SIG-M5 (cell line): ENCODE measurements around the gene ZSCAN9.

ENCODE experiments used
- DNase-seq: peaks from one replicate; lab custom pipeline; 2025; lab: John Stamatoyannopoulos, UW

Gene ZSCAN9

GRCh38 chr6:28220257-28221133, 4.6 kb upstream of the ZSCAN9 start:
- no peak for DNase-seq

- DNase-seq: no peak
These were observed 682 bp upstream of the ZSCAN9 start for GRCh38 chr6:28224131-28225055.

GRCh38 chr6:28226460-28226859, 1.4 kb downstream of the ZSCAN9 start:
- no peak for DNase-seq

GRCh38 chr6:28232785-28233184, 7.7 kb downstream of the ZSCAN9 start:
- DNase-seq: no peak

DNA sequence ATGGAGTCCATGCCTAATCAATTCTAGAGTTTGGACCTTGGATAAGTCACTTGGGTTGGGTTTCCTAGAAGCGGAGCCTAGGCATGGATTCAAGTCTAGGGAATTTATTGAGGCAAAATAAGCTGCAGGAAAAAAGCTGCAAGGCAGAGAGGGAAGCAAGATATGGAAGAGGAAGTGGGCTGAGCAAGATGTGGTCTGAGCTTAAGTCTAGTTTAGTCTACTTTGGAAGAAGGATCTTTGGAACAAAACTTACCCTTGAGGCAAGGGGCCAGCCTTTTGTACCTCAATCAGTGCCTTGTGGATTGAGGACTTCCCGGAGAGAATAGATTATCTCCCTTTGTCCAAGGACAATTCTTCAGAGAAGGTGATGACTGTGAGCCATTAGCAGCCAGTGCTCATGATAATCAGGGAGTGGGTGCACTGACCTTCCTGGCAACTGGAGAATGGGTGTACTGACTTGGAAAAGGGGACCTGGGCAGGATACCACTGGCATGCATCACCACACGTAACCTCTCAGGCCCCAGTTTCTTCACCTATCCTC, 10.9 kb downstream of the ZSCAN9 start:
- DNase-seq: no peak

- DNase-seq: no peak
These were observed 14.6 kb downstream of the ZSCAN9 start for GRCh38 chr6:28239636-28240035.

GRCh38 chr6:28240471-28240870, 15.4 kb downstream of the ZSCAN9 start:
- no peak for DNase-seq

DNA sequence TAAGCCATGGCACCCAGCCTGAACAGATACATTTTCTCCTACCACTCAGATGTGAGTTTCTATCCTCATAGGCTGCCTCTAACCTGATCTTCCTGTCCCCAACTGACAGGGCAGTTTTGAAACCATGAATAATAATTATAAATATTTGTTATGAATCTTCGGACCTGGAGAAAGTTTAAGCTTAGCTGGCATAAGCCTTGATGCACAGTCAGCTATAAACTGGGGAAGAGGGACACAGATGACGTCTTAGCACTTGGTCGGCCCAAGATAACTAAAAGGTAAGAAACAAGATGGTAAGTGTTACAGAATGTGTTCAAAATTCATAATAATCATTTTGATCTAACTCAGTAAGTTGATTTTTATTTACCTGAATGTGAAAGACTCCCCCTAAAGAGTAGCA, 18.9 kb downstream of the ZSCAN9 start:
- DNase-seq: no peak

GRCh38 chr6:28245206-28245941, 20.3 kb downstream of the ZSCAN9 start:
- DNase-seq: no peak

GRCh38 chr6:28248916-28249315, 23.8 kb downstream of the ZSCAN9 start:
- DNase-seq: no peak

- no peak for DNase-seq
These were observed 25.7 kb downstream of the ZSCAN9 start for GRCh38 chr6:28250747-28251146.

- no peak for DNase-seq
These were observed 26.6 kb downstream of the ZSCAN9 start for GRCh38 chr6:28251661-28252008.

GRCh38 chr6:28252009-28252975, 27.2 kb downstream of the ZSCAN9 start, which contains the start of gene ZKSCAN4:
Gene ZKSCAN4 (minus strand): TSS chr6:28252269. CDS start chr6:28251980, 289 bp downstream.
- DNase-seq: peak; percentile 32

- DNase-seq: no peak
These were observed 29.0 kb downstream of the ZSCAN9 start for GRCh38 chr6:28254121-28254519.

GRCh38 chr6:28257042-28257441, 32.0 kb downstream of the ZSCAN9 start:
- DNase-seq: no peak

- DNase-seq: no peak
These were observed 34.1 kb downstream of the ZSCAN9 start, which contains the start of gene NKAPL for GRCh38 chr6:28258877-28259777. Gene NKAPL (plus strand): TSS chr6:28259297. CDS start chr6:28259372, 75 bp downstream.

DNA sequence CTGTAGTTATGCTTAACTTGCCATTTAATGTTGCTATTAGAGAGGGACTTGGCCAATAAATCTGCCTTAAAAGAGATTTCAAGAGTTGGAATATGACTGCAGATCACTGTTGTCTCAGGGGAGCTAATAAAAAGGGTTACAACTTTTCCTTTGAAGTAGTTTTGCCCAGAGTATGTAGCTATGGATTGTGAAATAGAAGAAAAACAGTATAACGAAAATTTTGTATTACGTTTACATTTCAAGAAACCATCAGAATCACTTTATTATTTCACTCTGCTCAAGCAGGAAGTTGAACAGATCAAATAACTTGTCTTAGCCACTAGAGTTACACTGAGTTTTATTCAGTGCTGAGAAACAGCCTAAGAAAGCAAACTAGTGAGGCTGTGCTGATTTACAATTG, 38.8 kb downstream of the ZSCAN9 start:
- DNase-seq: no peak

- DNase-seq: no peak
These were observed 39.8 kb downstream of the ZSCAN9 start for GRCh38 chr6:28264834-28265401.

- DNase-seq: no peak
These were observed 41.5 kb downstream of the ZSCAN9 start for GRCh38 chr6:28266563-28266961.
